ENCODE results near the gene G3BP1.

DNA sequence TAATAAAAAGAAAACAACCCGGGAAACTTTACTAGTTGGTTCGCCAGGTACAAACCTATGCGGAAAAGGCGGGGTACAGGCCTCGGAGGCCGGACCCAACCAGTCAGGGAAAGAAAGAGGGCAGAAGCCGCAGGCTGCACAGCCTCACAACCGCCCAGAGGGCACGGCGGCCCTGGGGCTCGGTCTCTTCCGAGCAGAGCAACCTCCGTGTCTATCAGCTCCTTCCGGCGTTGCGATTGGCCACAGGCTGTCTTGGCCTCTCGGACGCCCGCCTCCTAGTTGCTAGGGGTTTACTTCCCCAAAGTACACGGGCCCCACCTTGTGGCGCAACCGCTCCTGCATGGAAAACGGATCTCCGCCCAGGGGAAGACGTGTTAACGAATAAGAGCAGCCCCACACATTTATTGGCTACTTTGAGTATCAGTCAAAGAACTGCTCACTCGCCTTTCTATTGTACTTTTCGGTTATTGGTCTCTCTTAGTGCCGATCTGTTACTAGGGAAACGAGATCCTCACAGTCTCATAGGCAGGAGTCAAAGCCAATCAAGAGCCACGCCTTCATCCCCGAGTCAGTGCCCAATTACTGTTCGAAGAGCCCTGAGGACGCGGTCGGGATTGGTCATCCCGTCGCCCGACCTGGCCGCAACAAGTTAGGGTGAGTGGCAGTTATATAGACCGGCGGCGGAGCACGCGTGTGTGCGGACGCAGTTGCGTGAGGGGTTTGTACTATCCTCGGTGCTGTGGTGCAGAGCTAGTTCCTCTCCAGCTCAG lies at the start of gene G3BP1:
- peak; percentile 98 for TF ChIP-seq POLR2A (IDR thresholded peaks at IDR 0.05; ENCODE audit: low read length)
- TF ChIP-seq GATA1 (IDR thresholded peaks at IDR 0.05; ENCODE audit: low read depth, low read length), result no peak
